Erythroblast (primary cell): ENCODE results near the gene TNFRSF19.

ENCODE experiments used
- GATA1 ChIP-seq: IDR thresholded peaks from 2 replicates; pipeline ENCODE4 v1.6.1; 2011; ENCODE audit warnings: low read depth, mild to moderate bottlenecking, control low read depth, low read length, moderate library complexity
- POLR2A ChIP-seq: IDR thresholded peaks from 2 replicates; pipeline ENCODE4 v1.6.1; 2011; ENCODE audit warnings: mild to moderate bottlenecking, low read length

- TF ChIP-seq POLR2A (no peak), GATA1 (no peak)
These were observed 51.1 kb downstream of the TNFRSF19 start for GRCh38 chr13:23621316-23621645.
